Forelimb muscle (tissue), 1 donor: ENCODE data around the gene SIX3. TPM values are rescaled to one million over a fixed set of nuclear protein-coding genes. Genes with fewer than 3 reads are reported as not detected.
A peak's percentile ranks its signal among the peaks of the same experiment; 100 is the strongest.

ENCODE experiments used
- DNase-seq: peaks from one replicate; pipeline ENCODE4 v3.0.0-alpha.2; 2013; ENCODE audit warnings: low read depth
- polyA plus RNA-seq: library from polyadenylated mRNA; unstranded; fragments of 120-200 nt; gene quantifications from one replicate; pipeline ENCODE4 v1.2.1, GENCODE V29; 2013; ENCODE audit not compliant: insufficient read length

Gene SIX3
- polyA plus RNA-seq, 1 donor = not detected

- DNase-seq = peak; percentile 52
These were observed 40.2 kb downstream of the SIX3 start for GRCh38 chr2:44981714-44982108.

- no peak for DNase-seq
These were observed 42.5 kb downstream of the SIX3 start for GRCh38 chr2:44983836-44984604.

GRCh38 chr2:44989176-44989575 lies 47.7 kb downstream of the SIX3 start:
- DNase-seq = no peak

GRCh38 chr2:44994377-44994776 lies 52.9 kb downstream of the SIX3 start:
- no peak for DNase-seq

Other genes with a start within 250 kb of the SIX3 start
- 6.2 TPM for gene SIX2, start 67.8 kb downstream of the SIX3 start, polyA plus RNA-seq